HL-60/S4 (cell line): ENCODE results near the gene MYOM1.
"Not testable (repeated sequence)": the region's sequence is repeated elsewhere in the genome, so short reads cannot be mapped to it uniquely, and the experiment has no call there.

Experiments used
- in situ Hi-C: fragments of 300-500 bp; cut with MboI; formaldehyde crosslinking; loops from 2 replicates; pipeline ENCODE4 v1.14.3; 2022; ENCODE audit warnings: low sequenced_read_pairs

MYOM1 gene

DNA sequence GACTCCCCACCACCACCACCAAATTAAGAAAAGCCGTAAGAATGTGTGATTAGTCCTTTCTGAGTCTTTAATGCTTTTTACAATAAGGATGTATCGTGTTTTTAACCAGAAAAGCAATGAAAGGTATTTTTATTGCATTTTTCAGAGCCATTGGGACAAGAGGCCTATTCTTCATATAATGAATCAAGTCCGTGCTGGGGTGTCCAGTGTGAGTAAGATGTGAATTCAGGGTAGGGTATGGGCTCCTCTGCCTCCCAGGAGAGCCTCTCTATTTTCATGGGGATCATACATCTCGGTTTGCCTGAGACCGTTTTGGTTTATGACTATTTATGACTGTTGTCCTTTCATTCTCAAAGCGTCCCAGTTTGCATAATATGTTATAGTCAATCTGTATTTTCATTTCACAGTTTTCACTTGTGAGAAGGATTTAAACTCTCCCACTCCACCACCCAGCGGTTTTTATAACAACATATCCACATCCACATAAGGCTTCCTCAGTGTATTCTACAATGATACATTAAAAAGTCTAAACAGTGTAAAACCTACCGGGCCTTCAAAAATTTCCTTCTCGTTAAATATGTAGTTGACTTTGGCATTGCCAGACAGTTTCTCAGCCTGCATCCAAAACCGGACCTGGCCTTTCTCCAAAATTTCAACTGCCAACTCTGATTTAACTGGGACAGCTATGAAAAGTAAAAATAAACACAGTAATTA, 126.0 kb downstream of the MYOM1 start:
- in situ Hi-C loops: no loop called here

DNA sequence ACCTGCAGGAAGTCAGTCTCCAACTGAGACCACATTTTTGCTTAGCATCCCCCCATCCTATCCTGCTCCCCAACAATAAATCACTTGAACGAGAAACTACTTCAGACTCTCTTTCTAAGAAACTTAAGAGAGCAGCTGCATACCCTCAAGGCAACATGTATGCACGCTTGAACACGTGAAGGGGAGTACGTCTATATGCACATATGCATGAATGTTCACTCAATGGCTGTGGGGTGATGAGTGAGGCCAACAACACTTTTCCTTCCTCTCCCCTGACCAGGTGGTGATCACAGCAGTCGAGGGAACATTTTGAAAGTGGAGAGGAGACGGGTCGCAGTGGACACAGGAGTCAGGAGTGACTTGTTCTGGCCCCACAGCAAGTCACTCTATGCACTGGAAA, 127.0 kb downstream of the MYOM1 start:
- in situ Hi-C loops: no loop called here

DNA sequence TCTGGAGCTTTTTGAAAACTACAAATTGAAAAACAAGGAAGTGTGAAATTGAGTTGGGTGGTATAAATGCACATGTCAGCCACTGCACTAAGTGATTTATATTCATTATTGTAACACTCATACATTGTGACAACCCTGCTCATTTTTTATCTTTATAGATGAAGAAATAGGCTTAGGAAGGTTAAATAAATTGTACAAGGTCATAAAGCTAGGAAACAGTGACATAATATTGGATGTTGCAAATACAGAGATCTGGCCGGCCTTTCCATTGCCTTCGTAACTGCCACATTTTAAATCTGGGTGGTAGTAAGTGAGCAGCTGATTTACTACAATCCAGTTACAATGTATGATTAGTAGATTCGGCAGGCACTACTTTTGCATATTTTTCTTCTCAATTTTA, 130.2 kb downstream of the MYOM1 start:
- in situ Hi-C loops: no loop called here

DNA sequence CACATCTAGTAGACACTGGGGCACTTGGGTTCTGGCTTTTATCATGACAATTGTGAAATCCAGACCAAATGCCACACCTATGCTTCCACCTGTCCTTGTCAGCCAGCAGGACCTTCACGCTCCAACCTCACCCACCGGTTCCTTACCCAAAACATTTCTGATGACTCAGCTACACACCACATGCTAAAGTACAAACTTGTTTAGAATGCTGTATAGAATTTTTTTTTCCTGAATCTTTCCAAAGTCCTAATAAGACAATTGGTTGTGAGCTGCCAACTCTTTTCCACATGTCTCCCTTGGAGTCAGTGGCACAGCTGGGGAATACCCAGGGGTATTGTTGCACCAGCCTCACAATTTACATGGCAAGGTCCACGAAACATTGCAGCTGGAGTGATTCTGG, 131.3 kb downstream of the MYOM1 start:
- in situ Hi-C loops: no loop called here

DNA sequence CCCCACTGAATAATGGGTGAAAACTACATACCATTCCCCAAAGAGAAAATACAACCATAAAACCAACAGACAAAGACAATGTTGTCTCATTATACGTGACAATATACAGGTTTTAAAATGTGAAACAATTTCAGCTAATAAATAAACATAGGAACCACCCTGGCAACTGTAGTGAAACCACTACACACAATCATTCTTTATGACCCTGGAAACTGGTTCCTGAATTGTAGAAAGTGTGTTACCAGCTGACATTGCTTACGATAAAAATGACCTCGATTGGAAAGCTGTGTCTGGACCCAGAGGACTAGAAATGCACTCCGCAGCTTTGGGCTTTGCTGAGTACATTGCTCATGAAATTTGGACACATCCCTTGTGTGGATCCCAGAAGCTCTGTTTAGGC, 132.9 kb downstream of the MYOM1 start:
- in situ Hi-C loops: no loop called here

DNA sequence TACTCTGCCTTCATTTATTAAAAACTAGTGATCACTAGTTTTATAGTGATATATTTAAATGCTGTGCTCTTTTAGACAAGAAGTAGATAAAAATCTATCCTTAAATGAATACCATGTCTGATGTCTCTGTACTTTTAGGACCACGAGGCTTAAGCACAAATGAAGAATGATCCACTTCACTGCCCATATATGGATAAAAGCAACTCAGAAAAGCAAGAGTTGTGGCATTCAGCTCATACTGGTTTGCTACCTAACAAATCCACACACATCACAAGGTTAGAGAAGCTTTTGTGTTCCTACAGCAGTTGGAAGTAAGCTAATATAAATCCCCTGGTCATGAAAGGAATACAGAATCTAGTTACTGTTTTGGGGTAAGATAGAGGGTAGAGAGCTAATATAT, 134.2 kb downstream of the MYOM1 start:
- in situ Hi-C loops: no loop called here

DNA sequence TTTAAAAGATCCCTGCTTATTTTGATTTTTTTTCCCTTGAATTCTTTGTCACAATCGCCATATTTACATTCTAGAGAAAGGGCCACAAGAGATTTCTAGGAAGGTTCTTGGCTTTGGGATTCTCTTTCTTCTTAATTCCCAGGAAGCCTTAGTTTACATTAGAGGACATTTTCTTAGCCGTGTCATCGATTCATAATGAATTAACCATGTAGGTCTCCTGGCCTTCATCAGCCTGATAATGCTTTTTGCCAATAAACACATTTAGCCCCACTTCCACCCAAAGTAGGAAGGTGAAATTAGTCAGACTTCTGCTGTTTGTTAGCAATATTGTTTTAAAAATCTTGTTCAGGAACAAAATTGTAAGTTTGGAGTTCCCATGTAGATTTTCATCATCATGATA, 135.6 kb downstream of the MYOM1 start:
- in situ Hi-C loops: no loop called here

DNA sequence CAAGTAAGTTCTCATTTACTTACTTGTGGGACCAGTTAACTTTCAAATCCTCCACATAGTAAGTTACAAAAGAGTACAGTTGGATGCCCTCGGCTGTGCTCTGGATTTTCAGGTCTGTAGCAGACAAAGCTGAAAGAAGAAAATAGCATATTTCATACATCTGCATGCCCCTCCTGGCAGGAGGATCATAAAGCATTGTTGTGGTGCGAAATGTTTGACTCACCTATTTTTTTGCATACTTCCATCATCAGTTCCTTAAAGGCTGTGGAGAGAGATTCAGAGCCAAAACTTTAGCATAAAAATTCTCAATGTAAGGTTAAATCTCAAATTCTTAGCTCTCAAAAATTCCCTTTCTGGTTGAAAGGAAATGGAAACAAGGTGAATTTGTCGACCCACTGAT, 136.0 kb downstream of the MYOM1 start:
- in situ Hi-C loops: no loop called here

DNA sequence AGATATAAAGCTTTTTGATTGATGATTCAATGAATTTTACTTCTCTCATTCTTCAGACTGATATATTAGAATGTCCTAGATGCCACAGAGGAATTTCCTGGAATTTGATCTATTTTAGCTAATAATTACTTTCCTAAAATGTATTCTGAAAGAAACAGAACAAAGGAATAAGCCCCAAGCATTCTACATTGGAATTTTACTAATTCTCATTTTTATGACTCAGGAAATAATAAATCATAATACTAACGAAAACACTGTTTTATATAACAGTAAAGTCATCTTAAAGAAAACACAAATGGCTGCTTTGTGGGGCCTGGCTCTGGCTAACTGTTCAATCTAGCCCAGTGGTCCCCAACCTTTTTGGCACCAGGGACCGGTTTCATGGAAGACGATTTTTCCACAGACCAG, 138.2 kb downstream of the MYOM1 start:
- in situ Hi-C loops: no loop called here

DNA sequence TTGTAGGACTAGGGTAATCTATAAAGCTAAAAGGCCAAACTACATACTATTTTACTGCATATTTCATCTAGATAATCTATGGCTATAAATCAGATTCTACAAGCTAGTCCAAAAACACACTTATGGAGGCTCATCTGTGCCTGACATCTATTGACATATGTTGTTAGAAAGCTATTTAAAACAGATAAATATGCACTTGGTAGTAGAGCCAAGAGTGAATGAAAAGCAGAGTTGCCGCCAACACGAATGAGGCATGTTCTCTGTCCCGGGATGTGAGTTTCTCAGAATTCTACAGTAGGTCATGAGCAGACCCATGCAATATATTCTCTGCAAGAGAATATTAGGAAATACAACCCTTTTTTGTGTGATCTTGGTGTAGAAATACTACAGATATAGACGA, 140.1 kb downstream of the MYOM1 start:
- in situ Hi-C loops: no loop called here

DNA sequence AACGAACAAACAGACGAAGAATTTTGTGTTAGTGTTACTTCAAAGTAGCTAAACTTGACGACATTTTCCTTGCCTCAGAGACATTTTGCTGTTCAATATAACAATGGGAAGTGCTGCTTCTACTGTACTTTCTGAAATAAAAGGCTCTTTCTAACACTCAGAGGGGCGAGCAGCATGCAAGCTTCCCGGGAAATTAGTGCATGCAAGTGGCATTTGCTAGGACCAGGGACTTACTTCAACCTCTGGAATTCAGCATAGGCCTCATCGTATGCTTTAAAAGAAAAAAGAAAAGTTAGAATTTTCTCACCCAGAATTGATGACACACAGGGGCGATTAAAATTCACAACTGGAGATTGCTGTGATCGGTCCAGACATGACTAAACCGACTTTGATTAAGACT, 144.3 kb downstream of the MYOM1 start:
- in situ Hi-C loops: no loop called here

DNA sequence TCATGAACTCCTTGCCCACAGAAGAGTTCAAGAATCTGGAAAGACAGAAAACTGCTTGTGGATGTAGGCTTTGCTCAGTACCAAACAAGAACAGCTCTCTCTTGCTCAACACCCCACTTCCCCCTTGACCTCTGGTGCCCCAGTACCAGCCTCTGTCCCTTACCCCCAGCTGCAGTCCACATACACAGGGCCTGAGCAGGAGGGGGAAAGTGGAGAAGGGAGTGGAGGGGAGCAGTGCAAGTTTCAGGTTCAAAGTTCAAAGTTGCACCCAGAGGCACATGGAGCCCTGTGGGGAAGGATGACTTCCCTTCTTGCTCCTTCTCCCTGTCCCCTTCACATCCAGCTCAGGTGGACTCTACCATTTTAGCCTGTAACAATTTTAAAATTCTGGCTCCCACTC, 145.7 kb downstream of the MYOM1 start:
- in situ Hi-C loops: no loop called here

DNA sequence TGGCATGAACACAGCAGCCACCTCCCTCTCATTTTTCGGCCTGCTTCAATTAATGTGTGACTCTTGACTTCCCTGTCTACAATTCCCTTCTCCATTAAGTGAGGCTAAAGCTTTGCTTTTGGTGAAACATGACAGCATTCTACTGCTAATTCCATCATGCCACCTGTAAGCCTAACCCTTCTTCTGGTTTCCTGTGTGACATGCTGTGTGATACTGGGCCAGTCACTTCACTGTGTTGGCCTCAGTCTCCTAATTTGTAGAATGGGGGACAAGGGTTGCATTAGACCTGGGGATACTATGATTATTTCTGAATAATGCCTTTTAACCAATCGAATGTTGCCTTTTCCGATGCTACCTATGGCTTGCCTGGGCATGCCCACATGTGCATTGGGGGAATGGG, 146.4 kb downstream of the MYOM1 start:
- in situ Hi-C loops: not testable (repeated sequence)

DNA sequence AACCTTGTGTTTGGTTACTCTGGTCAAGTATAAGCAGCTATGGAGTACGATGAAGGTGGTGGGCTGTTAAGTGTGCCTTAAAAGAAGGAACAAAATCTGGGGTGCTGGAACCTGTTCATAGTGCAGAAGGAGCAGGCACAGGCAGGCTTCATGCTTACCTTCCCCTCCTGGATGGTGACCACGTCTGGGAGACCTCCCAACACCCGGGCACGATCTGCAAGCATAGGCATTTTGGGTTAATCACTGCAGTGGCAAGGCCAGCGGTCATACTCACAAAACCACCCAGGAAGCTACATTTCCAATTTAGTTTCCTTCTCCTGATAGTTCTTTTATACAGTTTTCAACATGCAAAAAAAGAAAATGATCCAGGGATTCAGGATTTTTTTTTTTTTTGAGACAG, 148.1 kb downstream of the MYOM1 start:
- in situ Hi-C loops: no loop called here

DNA sequence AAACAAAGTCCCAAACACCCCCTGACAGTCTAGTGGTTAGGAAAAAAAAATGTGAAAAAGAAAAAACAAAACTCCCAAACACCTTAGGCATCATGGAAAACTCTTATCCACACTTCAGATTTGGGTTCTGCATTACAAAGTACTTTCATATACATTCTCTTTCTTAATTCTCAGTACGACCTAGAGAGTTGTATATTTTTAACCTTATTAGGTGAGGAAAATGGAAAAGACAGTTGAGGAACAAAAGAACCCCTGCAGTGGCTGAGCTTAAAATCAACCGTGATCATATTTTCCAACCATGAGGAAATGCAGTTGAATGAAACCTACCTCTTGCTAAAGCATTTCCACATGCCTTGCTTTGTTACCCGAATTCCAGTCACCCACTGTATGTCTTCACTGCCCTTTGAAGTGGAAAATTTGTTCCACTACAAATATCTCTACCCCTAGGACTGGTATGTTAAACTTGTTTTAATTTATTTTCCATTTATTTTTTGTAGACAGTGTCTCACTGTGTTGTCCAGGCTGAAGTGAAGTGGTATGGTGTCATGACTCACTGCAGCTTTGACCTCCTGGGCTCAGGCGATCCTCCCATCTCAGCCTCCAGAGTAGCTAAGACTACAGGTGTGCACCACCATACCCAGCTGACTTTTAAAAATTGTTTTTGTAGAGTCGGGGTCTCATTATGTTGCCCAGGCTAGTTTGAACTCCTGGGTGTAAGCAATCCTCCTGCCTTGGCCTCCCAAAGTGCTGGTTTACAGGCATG, 149.9 kb downstream of the MYOM1 start:
- in situ Hi-C loops: no loop called here

DNA sequence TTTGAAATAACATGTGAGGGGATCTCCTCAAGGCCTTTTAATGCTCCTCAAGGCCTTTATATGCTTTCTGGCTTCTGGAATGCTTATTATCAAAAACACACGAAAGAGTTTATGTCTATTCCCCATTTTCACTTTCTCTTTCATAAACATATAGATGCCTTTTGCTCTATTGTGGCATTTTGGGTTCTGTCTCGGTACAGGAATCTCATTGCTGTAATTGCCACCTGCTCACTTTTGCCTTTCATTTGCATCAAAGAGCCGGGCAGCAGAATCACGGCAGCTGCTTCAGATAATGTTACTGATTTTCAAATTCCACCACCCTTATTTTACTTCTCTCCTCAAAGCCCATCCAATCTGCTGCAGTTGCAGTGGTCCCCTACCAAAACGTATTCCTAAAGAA, 152.0 kb downstream of the MYOM1 start:
- in situ Hi-C loops: no loop called here

DNA sequence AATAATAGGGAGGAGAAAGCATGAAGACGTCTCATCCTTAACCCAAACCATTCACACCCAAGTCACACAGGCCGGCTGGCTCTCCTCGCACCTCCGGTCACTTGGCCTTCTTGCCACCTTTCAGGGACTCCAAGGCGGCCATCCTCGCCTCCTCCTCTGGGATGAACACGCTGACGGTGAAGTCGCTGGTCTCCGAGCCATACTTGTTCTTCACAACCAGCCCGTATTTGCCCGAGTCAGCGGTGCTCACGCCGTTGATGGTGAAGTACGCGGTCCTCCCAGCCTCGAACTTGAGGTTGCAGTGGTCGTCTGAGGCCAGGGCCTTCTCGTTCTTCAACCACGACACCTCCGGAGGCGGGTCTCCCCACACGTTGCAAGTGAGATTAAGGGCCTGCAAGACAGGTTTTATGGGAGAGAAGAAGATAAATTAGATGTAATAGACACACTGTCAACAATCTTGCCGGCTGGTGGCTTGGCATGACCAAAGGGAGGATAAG, 152.6 kb downstream of the MYOM1 start:
- in situ Hi-C loops: no loop called here

DNA sequence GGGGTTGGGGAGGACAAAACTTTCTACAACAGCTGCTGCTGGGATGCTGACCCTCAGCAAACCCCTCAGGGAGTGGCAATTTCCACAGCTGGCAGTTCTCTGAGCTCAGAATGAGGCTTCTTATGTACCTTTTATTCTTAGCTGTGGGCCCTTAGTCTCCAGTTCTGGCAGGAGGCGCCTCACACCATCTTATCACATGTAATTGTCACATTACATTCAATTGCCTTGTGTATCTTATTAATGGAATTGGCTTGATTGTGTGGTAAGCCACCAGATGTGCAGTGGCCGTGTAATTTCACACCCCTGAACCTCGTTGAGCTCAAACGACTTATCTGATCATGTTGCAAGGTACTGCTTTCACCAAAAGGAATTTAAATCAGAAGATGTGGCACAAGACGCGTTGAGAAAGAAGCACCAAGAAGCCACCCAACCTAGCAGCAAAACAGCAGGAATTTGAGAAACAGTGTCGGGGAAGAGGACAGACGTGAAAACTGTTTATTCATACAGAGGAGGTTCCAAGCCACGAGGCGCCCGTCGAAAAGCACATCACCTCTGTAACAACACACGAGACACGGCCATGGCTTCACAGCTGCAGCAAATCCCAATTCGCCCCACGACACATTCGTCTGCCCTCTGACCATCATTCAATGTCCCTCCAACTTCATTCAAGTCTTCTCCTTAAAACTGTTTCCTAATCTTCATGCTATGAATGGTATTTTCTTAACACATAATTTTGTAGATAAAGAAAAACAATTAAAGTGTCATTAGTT, 153.2 kb downstream of the MYOM1 start:
- in situ Hi-C loops: no loop called here

DNA sequence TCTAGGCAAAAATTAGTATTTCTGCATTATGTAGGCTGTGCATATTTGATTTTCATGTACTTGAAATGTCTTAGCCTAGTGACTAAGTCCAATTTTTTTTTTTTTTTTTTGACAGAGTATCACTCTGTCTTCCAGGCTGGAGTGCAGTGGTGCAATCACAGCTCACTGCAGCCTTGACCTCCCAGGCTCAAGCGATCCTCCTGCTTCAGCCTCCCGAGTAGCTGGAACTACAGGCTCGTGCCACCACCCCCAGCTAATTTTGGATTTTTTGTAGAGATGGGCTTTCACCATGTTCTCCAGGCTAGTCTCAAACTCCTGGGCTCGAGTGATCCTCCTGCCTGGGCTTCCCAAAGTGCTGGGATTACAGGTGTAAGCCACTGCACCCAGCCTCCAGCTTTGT, 156.0 kb downstream of the MYOM1 start:
- in situ Hi-C loops: not testable (repeated sequence)

DNA sequence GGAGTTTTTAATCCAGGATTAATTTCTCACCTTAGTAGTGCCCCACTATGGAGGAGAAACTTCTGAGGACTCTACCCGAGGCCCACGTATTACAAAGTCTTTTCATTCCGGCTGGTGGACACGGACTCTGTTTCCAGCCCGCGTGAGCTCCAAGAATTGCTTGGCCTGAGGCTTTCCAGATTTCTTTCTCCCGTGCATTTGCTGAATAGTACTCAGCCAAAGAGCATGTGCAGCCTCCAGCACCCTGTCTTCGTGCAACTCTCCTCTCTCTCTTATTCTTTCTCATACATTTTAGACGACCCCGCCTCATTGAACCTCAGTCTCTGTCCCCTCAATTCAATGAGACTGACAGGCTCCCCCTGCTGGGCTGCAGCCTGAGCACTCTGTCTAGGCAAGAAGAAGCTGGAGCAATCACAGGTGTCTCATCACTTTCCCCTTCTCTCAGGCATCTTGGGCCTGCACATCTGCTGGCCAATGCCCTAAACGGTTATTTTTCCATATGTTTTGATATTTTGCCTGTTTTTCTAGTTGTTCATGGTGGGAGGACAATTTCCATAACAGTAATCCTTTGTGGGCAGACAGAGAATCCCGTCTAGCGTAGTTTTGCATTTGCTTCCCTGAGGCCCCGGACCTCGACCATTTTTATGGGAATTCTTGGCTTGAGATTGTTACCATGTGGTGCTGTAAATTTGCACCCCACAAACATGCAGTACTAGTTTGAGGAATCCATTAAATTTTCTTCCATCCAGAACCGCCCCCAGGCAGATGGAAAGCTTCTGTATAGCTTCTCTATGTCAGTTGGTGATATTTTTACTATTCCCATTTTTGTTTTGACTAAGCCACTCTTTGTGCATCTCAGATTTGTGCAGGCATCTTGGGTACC, 156.7 kb downstream of the MYOM1 start:
- in situ Hi-C loops: no loop called here
